Neural progenitor cell (in vitro differentiated cells): ENCODE data around the gene AMOTL2. TPM values are rescaled to one million over a fixed set of nuclear protein-coding genes. Genes with fewer than 3 reads are reported as not detected.

ENCODE experiments used
- DNase-seq: peaks from one replicate; pipeline ENCODE4 v3.0.0-alpha.2; 2016; ENCODE audit warnings: low spot score
- H2AFZ ChIP-seq: fragments of 200-600 bp; sonication (generic); replicated peaks from 2 replicates; pipeline ENCODE4 v1.6.1; 2016; ENCODE audit warnings: antibody characterized with exemption
- H3F3A ChIP-seq: fragments of 200-600 bp; sonication (generic); 2 replicates; pipeline ENCODE4 v1.6.1; 2016; ENCODE audit warnings: antibody characterized with exemption, low read depth
- H3K27ac ChIP-seq: fragments of 200-600 bp; sonication (generic); 2 replicates; pipeline ENCODE4 v1.5.1; 2016; ENCODE audit warnings: mild to moderate bottlenecking
- H3K27me3 ChIP-seq: fragments of 200-600 bp; sonication (generic); 2 replicates; pipeline ENCODE4 v1.6.1; 2016; ENCODE audit warnings: mild to moderate bottlenecking, moderate library complexity
- H3K36me3 ChIP-seq: fragments of 200-600 bp; sonication (generic); 2 replicates; pipeline ENCODE4 v1.5.1; 2016
- H3K4me1 ChIP-seq: fragments of 200-600 bp; sonication (generic); 2 replicates; pipeline ENCODE4 v1.6.1; 2016; ENCODE audit warnings: mixed run types
- H3K4me2 ChIP-seq: fragments of 200-600 bp; sonication (generic); 2 replicates; pipeline ENCODE4 v1.6.1; 2016
- H3K4me3 ChIP-seq: fragments of 200-600 bp; sonication (generic); 2 replicates; pipeline ENCODE4 v1.5.1; 2016
- H3K79me2 ChIP-seq: fragments of 200-600 bp; sonication (generic); 2 replicates; pipeline ENCODE4 v1.6.1; 2016; ENCODE audit warnings: low read depth
- H3K9ac ChIP-seq: fragments of 200-600 bp; sonication (generic); 2 replicates; pipeline ENCODE4 v1.6.1; 2016
- H3K9me3 ChIP-seq: fragments of 200-600 bp; sonication (generic); 2 replicates; pipeline ENCODE4 v1.5.1; 2016; ENCODE audit warnings: low read depth
- H4K20me1 ChIP-seq: fragments of 200-600 bp; sonication (generic); 2 replicates; pipeline ENCODE4 v1.6.1; 2016; ENCODE audit warnings: low read depth
- H3K27ac Mint-ChIP-seq: 3 replicates; pipeline ENCODE4 v1.8.0; 2021; ENCODE audit warnings: mixed read lengths
- H3K27me3 Mint-ChIP-seq: 2 replicates; pipeline ENCODE4 v1.8.0; 2022; ENCODE audit warnings: low read depth, mild to moderate bottlenecking, inconsistent platforms, moderate library complexity, mixed read lengths; ENCODE audit not compliant: insufficient read depth
- H3K36me3 Mint-ChIP-seq: 3 replicates; pipeline ENCODE4 v1.8.0; 2021; ENCODE audit warnings: mixed read lengths
- H3K4me1 Mint-ChIP-seq: 3 replicates; pipeline ENCODE4 v1.8.0; 2021; ENCODE audit warnings: mixed read lengths
- H3K4me3 Mint-ChIP-seq: 3 replicates; pipeline ENCODE4 v1.8.0; 2021; ENCODE audit warnings: mild to moderate bottlenecking, moderate library complexity, mixed read lengths
- H3K9me3 Mint-ChIP-seq: 3 replicates; pipeline ENCODE4 v1.8.0; 2020; ENCODE audit warnings: mixed read lengths
- CTCF ChIP-seq: fragments of 200-600 bp; sonication (generic); IDR thresholded peaks from 2 replicates; pipeline ENCODE4 v1.5.1; 2017; ENCODE audit warnings: antibody characterized with exemption, mild to moderate bottlenecking
- EZH2 ChIP-seq: fragments of 200-600 bp; sonication (generic); IDR thresholded peaks from 2 replicates; pipeline ENCODE4 v1.6.1; 2017; ENCODE audit warnings: antibody characterized with exemption, mild to moderate bottlenecking, moderate library complexity
- EZH2phosphoT487 ChIP-seq: fragments of 200-600 bp; sonication (generic); IDR thresholded peaks from 2 replicates; pipeline ENCODE4 v1.6.1; 2017; ENCODE audit warnings: antibody characterized with exemption
- total RNA-seq: library from RNA; depleted of rRNA; stranded (reverse); fragments of >200 nt; gene quantifications from 2 replicates; pipeline ENCODE4 v1.2.3, GENCODE V29; 2015; ENCODE audit warnings: low replicate concordance

AMOTL2 gene
- total RNA-seq, 1 donor from 2014 or later: 62.9 TPM

- H3K4me3 ChIP-seq: no peak overlapping the region
- H3K4me1 ChIP-seq: no peaks in the 10 kb centered on the region
- no peaks in the 10 kb centered on the region for H3K27me3 Mint-ChIP-seq
- H3K4me2 ChIP-seq: no peak overlapping the region
- H3K36me3 ChIP-seq: no peaks in the 10 kb centered on the region
- no peaks in the 10 kb centered on the region for H3F3A ChIP-seq
- no peaks in the 10 kb centered on the region for H3K36me3 Mint-ChIP-seq
- no peak for DNase-seq
- no peak overlapping the region for H3K9ac ChIP-seq
- H4K20me1 ChIP-seq: no peaks in the 10 kb centered on the region
- no peaks in the 10 kb centered on the region for H3K4me1 Mint-ChIP-seq
- H3K9me3 Mint-ChIP-seq: peaks cover 11% of the 10 kb centered on the region
- H3K27ac Mint-ChIP-seq: no peak overlapping the region
- H2AFZ ChIP-seq: no peak overlapping the region
- H3K9me3 ChIP-seq: no peaks in the 10 kb centered on the region
- H3K4me3 Mint-ChIP-seq: no peak overlapping the region
- TF ChIP-seq EZH2phosphoT487 (no peak), EZH2 (no peak), CTCF (no peak)
- no peak overlapping the region for H3K27ac ChIP-seq
- peaks cover 6% of the 10 kb centered on the region for H3K27me3 ChIP-seq
- H3K79me2 ChIP-seq: no peaks in the 10 kb centered on the region
These were observed 18.2 kb upstream of the AMOTL2 start for GRCh38 chr3:134392336-134392983.

- no peak overlapping the region for H3K4me3 Mint-ChIP-seq
- no peaks in the 10 kb centered on the region for H3K36me3 ChIP-seq
These were observed 15.6 kb upstream of the AMOTL2 start for GRCh38 chr3:134389865-134390264.

GRCh38 chr3:134388788-134389485 lies 14.7 kb upstream of the AMOTL2 start:
- Histone ChIP-seq H4K20me1 (no peaks in the 10 kb centered on the region), H3K9ac (no peak overlapping the region), H3K79me2 (no peaks in the 10 kb centered on the region), H3K4me3 (no peak overlapping the region), H3K27me3 (peaks cover 9% of the 10 kb centered on the region), H2AFZ (no peak overlapping the region), H3K4me1 (peaks cover 8% of the 10 kb centered on the region), H3F3A (no peaks in the 10 kb centered on the region), H3K27ac (no peak overlapping the region), H3K9me3 (no peaks in the 10 kb centered on the region), H3K36me3 (no peaks in the 10 kb centered on the region), H3K4me2 (no peak overlapping the region)
- peaks cover 4% of the 10 kb centered on the region for H3K27me3 Mint-ChIP-seq
- DNase-seq: no peak
- no peak overlapping the region for H3K4me3 Mint-ChIP-seq
- no peak for TF ChIP-seq EZH2
- TF ChIP-seq EZH2phosphoT487: no peak
- TF ChIP-seq CTCF: no peak
- H3K4me1 Mint-ChIP-seq: no peaks in the 10 kb centered on the region
- H3K9me3 Mint-ChIP-seq: peaks cover 11% of the 10 kb centered on the region
- no peaks in the 10 kb centered on the region for H3K36me3 Mint-ChIP-seq
- no peak overlapping the region for H3K27ac Mint-ChIP-seq

More at GRCh38 chr3:134389865-134390264, 15.6 kb upstream of the AMOTL2 start:
- Histone ChIP-seq H3K9me3 (no peaks in the 10 kb centered on the region), H3F3A (no peaks in the 10 kb centered on the region), H3K79me2 (no peaks in the 10 kb centered on the region), H3K4me3 (no peak overlapping the region), H3K9ac (no peak overlapping the region), H4K20me1 (no peaks in the 10 kb centered on the region), H3K27ac (no peak overlapping the region), H2AFZ (no peak overlapping the region), H3K27me3 (peaks cover 9% of the 10 kb centered on the region), H3K4me2 (no peak overlapping the region), H3K4me1 (peaks cover 8% of the 10 kb centered on the region)
- Mint-ChIP-seq H3K4me1 (no peaks in the 10 kb centered on the region), H3K27ac (no peak overlapping the region), H3K27me3 (peaks cover 4% of the 10 kb centered on the region), H3K9me3 (peaks cover 11% of the 10 kb centered on the region), H3K36me3 (no peaks in the 10 kb centered on the region)
- no peak for TF ChIP-seq CTCF
- no peak for DNase-seq
